Left lung (tissue), 10 donors: ENCODE results near the gene NFE2L3. TPM values are rescaled to one million over a fixed set of nuclear protein-coding genes. Genes with fewer than 3 reads are reported as not detected.
A peak's percentile ranks its signal among the peaks of the same experiment; 100 is the strongest.
"Not testable (repeated sequence)": the region's sequence is repeated elsewhere in the genome, so short reads cannot be mapped to it uniquely, and the experiment has no call there.

Experiments
- ATAC-seq: fragments of 200-7000 bp; cut with Tn5 transposase; one replicate; pipeline ENCODE4 v1.9.1; 2020; ENCODE audit warnings: moderate library complexity
- DNase-seq, 4 donors: peaks; one replicate each; pipeline ENCODE4 v3.0.0-alpha.2; 2013 to 2020
- H3K27ac ChIP-seq, 2 donors: fragments of 200-600 bp; sonication (generic) in 1 of 2; one replicate each; pipeline versions ENCODE4 v1.5.0 to v1.8.0; 2020 to 2021
- H3K27me3 ChIP-seq, 2 donors: fragments of 200-600 bp; sonication (generic) in 1 of 2; one replicate each; pipeline versions ENCODE4 v1.5.0 to v1.8.0; 2020 to 2021
- H3K36me3 ChIP-seq, 2 donors: fragments of 200-600 bp; sonication (generic) in 1 of 2; one replicate each; pipeline versions ENCODE4 v1.5.0 to v1.8.0; 2020 to 2021
- H3K4me1 ChIP-seq, 2 donors: fragments of 200-600 bp; one replicate each; pipeline ENCODE4 v1.8.0; 2021
- H3K4me3 ChIP-seq, 2 donors: fragments of 200-600 bp; sonication (generic) in 1 of 2; one replicate each; pipeline versions ENCODE4 v1.5.0 to v1.8.0; 2020 to 2021; ENCODE audit warnings: mild to moderate bottlenecking in 1 of 2
- H3K9me3 ChIP-seq, 2 donors: fragments of 200-600 bp; sonication (generic) in 1 of 2; one replicate each; pipeline versions ENCODE4 v1.5.0 to v1.8.0; 2020 to 2021
- intact Hi-C, 2 donors: fragments of 100-400 bp; cut with DNase I; formaldehyde crosslinking; loops; one replicate each; pipeline versions ENCODE4 v1.11.2 to v1.14.2; 2022
- polyA plus RNA-seq, 6 donors: library from polyadenylated mRNA; unstranded; fragments of 120-200 nt; gene quantifications; one replicate each; pipeline ENCODE4 v1.2.1, GENCODE V29; 2013; ENCODE audit not compliant: insufficient read length in 6 of 6
- total RNA-seq, 2 donors: library from RNA; stranded (reverse); fragmentation: NEBNext Ultra II Directional; extraction: Animal tissue kit (Norgen Biotek cat#: 25700); gene quantifications; one replicate each; pipeline ENCODE4 v1.2.1, GENCODE V29; 2021
- TF ChIP-seq, protein P1 (sequence below), 2 donors: fragments of 200-600 bp; sonication (generic) in 1 of 2; IDR thresholded peaks; one replicate each; pipeline versions ENCODE4 v1.5.0 to v1.8.0; 2021; ENCODE audit warnings: antibody characterized with exemption in 2 of 2
- donor health status: DM: no; HTN: yes; CAD: no.
- donor health status: DM: no; HTN: no; CAD: no.

Gene NFE2L3
- total and polyA plus RNA-seq, 8 donors: 4.9 to 20.8 (median 19.1) TPM

DNA sequence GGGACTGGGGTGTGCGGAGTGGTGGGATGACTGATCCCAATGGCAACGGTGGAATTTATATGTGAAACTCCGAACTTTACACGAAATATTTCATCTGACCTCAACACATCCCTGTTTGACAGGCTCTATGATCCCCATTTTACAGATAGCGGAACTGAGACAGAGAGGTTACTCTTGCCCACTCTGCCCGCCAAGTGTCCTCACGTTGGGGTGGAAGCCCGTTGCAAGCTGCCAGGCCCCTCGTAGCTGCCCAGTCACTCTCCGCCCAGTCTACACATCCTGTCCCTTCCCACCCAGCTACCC, 397 bp upstream of the NFE2L3 start:
- Histone ChIP-seq H3K36me3 (no peaks in the 10 kb centered on the region), H3K4me1 (peaks cover 12 to 43% of the 10 kb centered on the region in 2 donors), H3K4me3 (peak overlapping the region; percentile 49 to 61), H3K9me3 (no peaks in the 10 kb centered on the region), H3K27ac (peak overlapping the region in 1 of 2 donors; percentile 50), H3K27me3 (peaks cover 0 to 18% of the 10 kb centered on the region in 2 donors)
- intact Hi-C loops: no loop called here
- TF ChIP-seq, protein P1, sequence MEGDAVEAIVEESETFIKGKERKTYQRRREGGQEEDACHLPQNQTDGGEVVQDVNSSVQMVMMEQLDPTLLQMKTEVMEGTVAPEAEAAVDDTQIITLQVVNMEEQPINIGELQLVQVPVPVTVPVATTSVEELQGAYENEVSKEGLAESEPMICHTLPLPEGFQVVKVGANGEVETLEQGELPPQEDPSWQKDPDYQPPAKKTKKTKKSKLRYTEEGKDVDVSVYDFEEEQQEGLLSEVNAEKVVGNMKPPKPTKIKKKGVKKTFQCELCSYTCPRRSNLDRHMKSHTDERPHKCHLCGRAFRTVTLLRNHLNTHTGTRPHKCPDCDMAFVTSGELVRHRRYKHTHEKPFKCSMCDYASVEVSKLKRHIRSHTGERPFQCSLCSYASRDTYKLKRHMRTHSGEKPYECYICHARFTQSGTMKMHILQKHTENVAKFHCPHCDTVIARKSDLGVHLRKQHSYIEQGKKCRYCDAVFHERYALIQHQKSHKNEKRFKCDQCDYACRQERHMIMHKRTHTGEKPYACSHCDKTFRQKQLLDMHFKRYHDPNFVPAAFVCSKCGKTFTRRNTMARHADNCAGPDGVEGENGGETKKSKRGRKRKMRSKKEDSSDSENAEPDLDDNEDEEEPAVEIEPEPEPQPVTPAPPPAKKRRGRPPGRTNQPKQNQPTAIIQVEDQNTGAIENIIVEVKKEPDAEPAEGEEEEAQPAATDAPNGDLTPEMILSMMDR (IDR thresholded peaks at IDR 0.05): no peak
- DNase-seq (no peak), ATAC-seq (no peak)

DNA sequence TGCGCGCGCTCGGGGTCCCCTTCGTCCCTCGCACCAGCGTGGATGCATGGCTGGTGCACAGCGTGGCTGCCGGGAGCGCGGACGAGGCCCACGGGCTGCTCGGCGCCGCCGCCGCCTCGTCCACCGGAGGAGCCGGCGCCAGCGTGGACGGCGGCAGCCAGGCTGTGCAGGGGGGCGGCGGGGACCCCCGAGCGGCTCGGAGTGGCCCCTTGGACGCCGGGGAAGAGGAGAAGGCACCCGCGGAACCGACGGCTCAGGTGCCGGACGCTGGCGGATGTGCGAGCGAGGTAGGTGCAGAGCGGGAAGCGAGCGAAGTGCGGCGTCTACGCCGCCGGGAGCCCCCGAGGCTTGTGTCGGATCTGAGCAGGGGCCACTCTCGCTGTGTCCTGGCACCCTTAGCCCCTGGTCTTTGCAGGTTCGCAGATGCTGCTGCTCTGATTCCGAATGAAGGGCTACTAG, 813 bp downstream of the NFE2L3 start:
- Histone ChIP-seq H3K27ac (peak overlapping the region in 1 of 2 donors; percentile 50), H3K4me3 (peak overlapping the region; percentile 49 to 61), H3K4me1 (peaks cover 12 to 50% of the 10 kb centered on the region in 2 donors), H3K27me3 (peaks cover 0 to 18% of the 10 kb centered on the region in 2 donors)
- H3K36me3 ChIP-seq, H3K9me3 ChIP-seq, intact Hi-C loops, ATAC-seq: not testable (repeated sequence)
- DNase-seq: peak in 1 of 4 donors; percentile 81

GRCh38 chr7:26153241-26153822, 1.3 kb downstream of the NFE2L3 start:
- Histone ChIP-seq H3K36me3 (no peaks in the 10 kb centered on the region), H3K27ac (peak overlapping the region in 1 of 2 donors; percentile 39), H3K9me3 (no peaks in the 10 kb centered on the region), H3K27me3 (peaks cover 0 to 18% of the 10 kb centered on the region in 2 donors), H3K4me3 (peak overlapping the region; percentile 49 to 61), H3K4me1 (peaks cover 12 to 50% of the 10 kb centered on the region in 2 donors)
- intact Hi-C loops: no loop called here
- no peak for DNase-seq
- ATAC-seq: no peak
- TF ChIP-seq, protein P1 (IDR thresholded peaks at IDR 0.05): no peak

GRCh38 chr7:26153823-26154783, 2.1 kb downstream of the NFE2L3 start:
- peaks cover 0 to 18% of the 10 kb centered on the region in 2 donors for H3K27me3 ChIP-seq
- intact Hi-C loops: no loop called here
- ATAC-seq: no peak
- H3K36me3 ChIP-seq: no peaks in the 10 kb centered on the region
- no peak for DNase-seq
- peaks cover 12 to 50% of the 10 kb centered on the region in 2 donors for H3K4me1 ChIP-seq
- peak overlapping the region in 1 of 2 donors; percentile 39 for H3K27ac ChIP-seq
- TF ChIP-seq, protein P1 (IDR thresholded peaks at IDR 0.05): no peak
- no peaks in the 10 kb centered on the region for H3K9me3 ChIP-seq
- H3K4me3 ChIP-seq: peak overlapping the region in 1 of 2 donors; percentile 61

DNA sequence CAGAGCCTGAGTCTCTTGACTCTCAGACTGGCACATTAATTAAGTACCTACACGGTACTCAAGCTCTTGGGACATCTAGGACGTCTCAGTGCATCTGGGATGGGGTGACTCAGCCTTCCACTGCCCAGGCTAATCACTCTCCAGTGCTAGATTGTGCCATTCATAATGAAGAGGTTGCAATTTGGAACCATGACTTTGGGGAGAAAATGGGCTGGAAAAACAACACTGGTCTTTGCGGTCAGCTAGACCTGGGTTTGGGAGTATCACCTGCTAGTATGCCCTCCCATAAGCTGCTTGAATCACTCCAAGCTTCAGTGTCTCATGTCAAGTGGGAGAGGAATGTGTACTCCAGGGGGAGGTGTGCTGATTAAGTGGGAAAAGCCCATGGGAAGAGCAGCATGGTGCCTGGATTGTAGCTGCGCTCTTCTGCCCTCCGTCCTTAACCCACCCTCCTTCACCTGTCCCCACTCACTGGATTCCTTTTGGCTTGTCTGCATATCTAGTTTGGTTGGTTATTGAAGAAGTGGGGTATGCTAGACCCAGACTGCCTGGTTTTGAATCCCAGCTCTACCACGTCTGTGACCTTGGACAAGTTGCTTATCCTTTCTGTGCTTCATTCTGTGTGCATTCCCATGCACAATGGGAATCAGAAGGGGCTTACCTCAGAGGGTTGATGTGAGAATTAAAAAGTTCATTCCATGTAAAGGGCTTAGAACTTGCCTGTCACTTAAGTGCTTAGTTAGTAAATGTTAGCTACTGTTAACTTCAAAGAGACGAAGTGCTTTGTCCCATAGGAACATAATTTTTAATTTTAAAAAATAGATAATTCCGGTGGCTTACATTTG, 3.8 kb downstream of the NFE2L3 start:
- Histone ChIP-seq H3K27ac (peak overlapping the region; percentile 28 to 77), H3K27me3 (peaks cover 0 to 18% of the 10 kb centered on the region in 2 donors), H3K4me3 (no peak overlapping the region), H3K36me3 (no peaks in the 10 kb centered on the region), H3K4me1 (peaks cover 12 to 50% of the 10 kb centered on the region in 2 donors), H3K9me3 (no peaks in the 10 kb centered on the region)
- TF ChIP-seq, protein P1 (IDR thresholded peaks at IDR 0.05): no peak
- peak; percentile 53 for ATAC-seq
- intact Hi-C loops: no loop called here
- DNase-seq: no peak
